ENCODE results near the gene RGS18.
"Not testable (repeated sequence)": the region's sequence is repeated elsewhere in the genome, so short reads cannot be mapped to it uniquely, and the experiment has no call there.

Gene RGS18

GRCh38 chr1:192158181-192158580 lies at the start of gene RGS18:
TSS of gene RGS18 (plus strand) at chr1:192158462. CDS start at chr1:192158638, 176 bp downstream.
- no peak for TF ChIP-seq ZNF274 (IDR thresholded peaks at IDR 0.05; ENCODE audit: low read depth, low read length)
- H3K4me3 ChIP-seq (ENCODE audit: low read length) = no peak within 1 kb of the TSS

- TF ChIP-seq ZNF274 (IDR thresholded peaks at IDR 0.05; ENCODE audit: low read depth, low read length) = no peak
- H3K4me3 ChIP-seq (ENCODE audit: low read length) = no peak overlapping the region
Observed at GRCh38 chr1:192109576-192109975, 48.7 kb upstream of the RGS18 start.

GRCh38 chr1:192115000-192115399 lies 43.3 kb upstream of the RGS18 start:
- no peak overlapping the region for H3K4me3 ChIP-seq (ENCODE audit: low read length)
- no peak for TF ChIP-seq ZNF274 (IDR thresholded peaks at IDR 0.05; ENCODE audit: low read depth, low read length)

- TF ChIP-seq ZNF274 (IDR thresholded peaks at IDR 0.05; ENCODE audit: low read depth, low read length) = no peak
- H3K4me3 ChIP-seq (ENCODE audit: low read length) = no peak overlapping the region
Observed at GRCh38 chr1:192118881-192119405, 39.3 kb upstream of the RGS18 start.

GRCh38 chr1:192119701-192120100 lies 38.6 kb upstream of the RGS18 start:
- no peak for TF ChIP-seq ZNF274 (IDR thresholded peaks at IDR 0.05; ENCODE audit: low read depth, low read length)

GRCh38 chr1:192122668-192123067 lies 35.6 kb upstream of the RGS18 start:
- H3K4me3 ChIP-seq (ENCODE audit: low read length) = no peak overlapping the region
- TF ChIP-seq ZNF274 (IDR thresholded peaks at IDR 0.05; ENCODE audit: low read depth, low read length) = no peak

More at GRCh38 chr1:192119701-192120100, 38.6 kb upstream of the RGS18 start:
- no peak overlapping the region for H3K4me3 ChIP-seq (ENCODE audit: low read length)

GRCh38 chr1:192123212-192123611 lies 35.0 kb upstream of the RGS18 start:
- no peak for TF ChIP-seq ZNF274 (IDR thresholded peaks at IDR 0.05; ENCODE audit: low read depth, low read length)
- no peak overlapping the region for H3K4me3 ChIP-seq (ENCODE audit: low read length)

GRCh38 chr1:192126030-192126619 lies 32.1 kb upstream of the RGS18 start:
- TF ChIP-seq ZNF274 (IDR thresholded peaks at IDR 0.05; ENCODE audit: low read depth, low read length) = no peak

GRCh38 chr1:192130175-192130574 lies 28.1 kb upstream of the RGS18 start:
- H3K4me3 ChIP-seq (ENCODE audit: low read length) = no peak overlapping the region
- TF ChIP-seq ZNF274 (IDR thresholded peaks at IDR 0.05; ENCODE audit: low read depth, low read length) = no peak

More at GRCh38 chr1:192126030-192126619, 32.1 kb upstream of the RGS18 start:
- no peak overlapping the region for H3K4me3 ChIP-seq (ENCODE audit: low read length)

GRCh38 chr1:192130865-192131264 lies 27.4 kb upstream of the RGS18 start:
- not testable (repeated sequence) for H3K4me3 ChIP-seq (ENCODE audit: low read length)

- H3K4me3 ChIP-seq (ENCODE audit: low read length) = no peak overlapping the region
Observed at GRCh38 chr1:192131914-192132313, 26.3 kb upstream of the RGS18 start.

GRCh38 chr1:192133350-192133926 lies 24.8 kb upstream of the RGS18 start:
- no peak for TF ChIP-seq ZNF274 (IDR thresholded peaks at IDR 0.05; ENCODE audit: low read depth, low read length)
- no peak overlapping the region for H3K4me3 ChIP-seq (ENCODE audit: low read length)

More at GRCh38 chr1:192131914-192132313, 26.3 kb upstream of the RGS18 start:
- no peak for TF ChIP-seq ZNF274 (IDR thresholded peaks at IDR 0.05; ENCODE audit: low read depth, low read length)

- no peak overlapping the region for H3K4me3 ChIP-seq (ENCODE audit: low read length)
- TF ChIP-seq ZNF274 (IDR thresholded peaks at IDR 0.05; ENCODE audit: low read depth, low read length) = no peak
Observed at GRCh38 chr1:192140382-192140781, 17.9 kb upstream of the RGS18 start.

GRCh38 chr1:192147221-192147620 lies 11.0 kb upstream of the RGS18 start:
- H3K4me3 ChIP-seq (ENCODE audit: low read length) = no peak overlapping the region
- no peak for TF ChIP-seq ZNF274 (IDR thresholded peaks at IDR 0.05; ENCODE audit: low read depth, low read length)

GRCh38 chr1:192147696-192148095 lies 10.6 kb upstream of the RGS18 start:
- TF ChIP-seq ZNF274 (IDR thresholded peaks at IDR 0.05; ENCODE audit: low read depth, low read length) = no peak
- no peak overlapping the region for H3K4me3 ChIP-seq (ENCODE audit: low read length)
